GM20431 (cell line): ENCODE data around the gene C4BPA.

Experiments used
- in situ Hi-C: fragments of 300-500 bp; cut with MseI, MboI; formaldehyde crosslinking; loops from one replicate; pipeline ENCODE4 v1.15.0; 2020; ENCODE audit warnings: low sequenced_read_pairs; ENCODE audit not compliant: unreplicated experiment

Gene C4BPA

GRCh38 chr1:207103892-207104373 lies at the start of gene C4BPA:
Gene C4BPA (plus strand): TSS chr1:207104233. CDS start chr1:207113026, 8,793 bp downstream.
- in situ Hi-C loops, result no loop called here

- in situ Hi-C loops, result no loop called here
These were observed 49.5 kb upstream of the C4BPA start for GRCh38 chr1:207054491-207054890.

- in situ Hi-C loops, result no loop called here
These were observed 48.5 kb upstream of the C4BPA start for GRCh38 chr1:207055386-207056001.

- in situ Hi-C loops, result no loop called here
These were observed 47.4 kb upstream of the C4BPA start for GRCh38 chr1:207056673-207057072.

- in situ Hi-C loops, result no loop called here
These were observed 45.8 kb upstream of the C4BPA start for GRCh38 chr1:207058252-207058651.

- in situ Hi-C loops, result no loop called here
These were observed 44.9 kb upstream of the C4BPA start for GRCh38 chr1:207058878-207059867.

GRCh38 chr1:207059881-207060280 lies 44.2 kb upstream of the C4BPA start:
- in situ Hi-C loops, result no loop called here

- in situ Hi-C loops, result no loop called here
These were observed 43.4 kb upstream of the C4BPA start for GRCh38 chr1:207060596-207060995.

GRCh38 chr1:207062058-207062457 lies 42.0 kb upstream of the C4BPA start:
- in situ Hi-C loops, result no loop called here

GRCh38 chr1:207063014-207063413 lies 41.0 kb upstream of the C4BPA start:
- in situ Hi-C loops, result no loop called here

- in situ Hi-C loops, result no loop called here
These were observed 39.5 kb upstream of the C4BPA start for GRCh38 chr1:207064561-207064960.

GRCh38 chr1:207067185-207067584 lies 36.8 kb upstream of the C4BPA start:
- in situ Hi-C loops, result no loop called here

- in situ Hi-C loops, result no loop called here
These were observed 36.4 kb upstream of the C4BPA start for GRCh38 chr1:207067665-207068064.

GRCh38 chr1:207069061-207069460 lies 35.0 kb upstream of the C4BPA start:
- in situ Hi-C loops, result no loop called here

- in situ Hi-C loops, result no loop called here
These were observed 34.1 kb upstream of the C4BPA start for GRCh38 chr1:207069858-207070506.

- in situ Hi-C loops, result no loop called here
These were observed 33.2 kb upstream of the C4BPA start for GRCh38 chr1:207070811-207071210.

- in situ Hi-C loops, result no loop called here
These were observed 32.6 kb upstream of the C4BPA start for GRCh38 chr1:207071426-207071825.

GRCh38 chr1:207072233-207072632 lies 31.8 kb upstream of the C4BPA start:
- in situ Hi-C loops, result no loop called here

- in situ Hi-C loops, result no loop called here
These were observed 29.9 kb upstream of the C4BPA start for GRCh38 chr1:207073906-207074820.
